Fibroblast of lung (primary cell): Measurements from ENCODE around the gene KMT2C. TPM values are rescaled to one million over a fixed set of nuclear protein-coding genes. Genes with fewer than 3 reads are reported as not detected.
"Not testable (repeated sequence)": the region's sequence is repeated elsewhere in the genome, so short reads cannot be mapped to it uniquely, and the experiment has no call there.

Experiments used
- DNase-seq, 2 donors: peaks; one replicate each; pipeline versions ENCODE4 v3.0.0 to v3.0.0-alpha.2; 2010; ENCODE audit warnings: low read depth in 2 of 2
- H2AFZ ChIP-seq: 2 replicates; pipeline ENCODE4 v1.5.1; 2012; ENCODE audit warnings: low read length, control low read depth, inconsistent platforms
- H3K27ac ChIP-seq: 2 replicates; pipeline ENCODE4 v1.5.1; 2011; ENCODE audit warnings: low read length, control low read depth; ENCODE audit not compliant: insufficient read depth
- H3K27me3 ChIP-seq: 2 replicates; pipeline ENCODE4 v1.5.1; 2011; ENCODE audit warnings: mild to moderate bottlenecking, low read length; ENCODE audit not compliant: control insufficient read depth, insufficient read depth
- H3K36me3 ChIP-seq: 2 replicates; pipeline ENCODE4 v1.5.1; 2011; ENCODE audit warnings: low read length; ENCODE audit not compliant: control insufficient read depth, insufficient read depth
- H3K4me1 ChIP-seq: 2 replicates; pipeline ENCODE4 v1.5.1; 2011; ENCODE audit warnings: low read length; ENCODE audit not compliant: control insufficient read depth, insufficient read depth; ENCODE audit errors: extremely low read depth
- H3K4me2 ChIP-seq: 2 replicates; pipeline ENCODE4 v1.5.1; 2011; ENCODE audit warnings: low read length, control low read depth; ENCODE audit not compliant: insufficient read depth; ENCODE audit errors: extremely low read depth
- H3K4me3 ChIP-seq, 4 experiments: fragments of 200-600 bp in 1 of 4; sonication (generic) in 1 of 4; replicated peaks in 1 of 4; 2 replicates each; pipeline ENCODE4 v1.5.1; 2011 to 2016; ENCODE audit warnings: low read length in 4 of 4, low read depth in 3 of 4, mild to moderate bottlenecking in 3 of 4, control low read depth in 2 of 4, inconsistent platforms in 1 of 4, mixed read lengths in 1 of 4; ENCODE audit not compliant: insufficient read depth in 1 of 4; ENCODE audit errors: control extremely low read depth in 1 of 4
- H3K79me2 ChIP-seq: 2 replicates; pipeline ENCODE4 v1.5.1; 2012; ENCODE audit warnings: mild to moderate bottlenecking, low read length, inconsistent platforms; ENCODE audit not compliant: control insufficient read depth, insufficient read depth
- H3K9ac ChIP-seq: 2 replicates; pipeline ENCODE4 v1.5.1; 2011; ENCODE audit warnings: mild to moderate bottlenecking, low read length, control low read depth; ENCODE audit not compliant: insufficient read depth
- H3K9me3 ChIP-seq: 2 replicates; pipeline ENCODE4 v1.5.1; 2012; ENCODE audit warnings: low read depth, low read length; ENCODE audit not compliant: control insufficient read depth, insufficient read depth
- H4K20me1 ChIP-seq: 2 replicates; pipeline ENCODE4 v1.5.1; 2011; ENCODE audit warnings: low read length; ENCODE audit not compliant: control insufficient read depth, insufficient read depth; ENCODE audit errors: extremely low read depth
- EZH2 ChIP-seq: IDR thresholded peaks from 2 replicates; pipeline ENCODE4 v1.5.1; 2012; ENCODE audit warnings: low read length, control low read depth, mild to moderate bottlenecking; ENCODE audit errors: missing control alignments
- polyA plus RNA-seq, 2 donors: library from polyadenylated mRNA; depleted of rRNA in 1 of 2; stranded (reverse) in 1 of 2; unstranded in 1 of 2; fragments of >200 nt; gene quantifications; 2 replicates each; pipeline ENCODE4 v1.2.1, GENCODE V29; 2011 to 2012; ENCODE audit warnings: missing spikeins in 1 of 2
- total RNA-seq: library from RNA; depleted of rRNA; stranded (reverse); fragments of >200 nt; gene quantifications from 2 replicates; pipeline ENCODE4 v1.2.1, GENCODE V29; 2014
- TF ChIP-seq, protein P1 (sequence below), 2 donors: IDR thresholded peaks in 1 of 2; conservative IDR thresholded peaks in 1 of 2; 1 replicate in 1 of 2; 2 replicates in 1 of 2; pipeline ENCODE4 v1.5.1; 2011 to 2012; ENCODE audit warnings: low read length in 2 of 2, control low read depth in 1 of 2, inconsistent platforms in 1 of 2, low read depth in 1 of 2, mild to moderate bottlenecking in 1 of 2

Gene KMT2C
- total and polyA plus RNA-seq, 2 donors (not counting 1 experiment from before 2014, with no cell fraction given), result 11.1 to 32.4 TPM

DNA sequence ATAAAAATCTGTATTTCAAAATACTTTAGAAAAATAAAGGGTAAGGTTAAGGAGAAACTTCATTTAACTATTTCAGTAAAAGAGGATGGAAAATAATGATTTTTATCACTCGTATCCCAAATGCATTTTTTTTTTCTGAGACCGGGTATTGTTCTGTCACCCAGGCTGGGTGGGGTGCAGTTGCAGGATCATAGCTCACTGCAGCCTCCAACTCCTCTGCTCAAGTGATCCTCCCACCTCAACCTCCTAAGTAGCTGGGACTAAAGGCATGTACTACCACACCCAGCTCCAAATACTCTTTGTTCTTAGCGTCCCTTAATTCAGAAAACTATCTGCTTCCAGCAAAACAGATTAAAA is 11.8 kb downstream of the KMT2C start:
- H3K9me3 ChIP-seq, result no peaks in the 10 kb centered on the region
- peaks cover 2% of the 10 kb centered on the region for H3K4me1 ChIP-seq
- H3K79me2 ChIP-seq, result peaks cover 86% of the 10 kb centered on the region
- no peak for DNase-seq
- H2AFZ ChIP-seq, result no peak overlapping the region
- no peak overlapping the region for H3K4me2 ChIP-seq
- H4K20me1 ChIP-seq, result peaks cover 3% of the 10 kb centered on the region
- H3K36me3 ChIP-seq, result no peaks in the 10 kb centered on the region
- H3K9ac ChIP-seq, result no peak overlapping the region
- no peaks in the 10 kb centered on the region for H3K27me3 ChIP-seq
- H3K27ac ChIP-seq, result no peak overlapping the region
- no peak overlapping the region for H3K4me3 ChIP-seq
- TF ChIP-seq EZH2, result no peak
- TF ChIP-seq, protein P1, sequence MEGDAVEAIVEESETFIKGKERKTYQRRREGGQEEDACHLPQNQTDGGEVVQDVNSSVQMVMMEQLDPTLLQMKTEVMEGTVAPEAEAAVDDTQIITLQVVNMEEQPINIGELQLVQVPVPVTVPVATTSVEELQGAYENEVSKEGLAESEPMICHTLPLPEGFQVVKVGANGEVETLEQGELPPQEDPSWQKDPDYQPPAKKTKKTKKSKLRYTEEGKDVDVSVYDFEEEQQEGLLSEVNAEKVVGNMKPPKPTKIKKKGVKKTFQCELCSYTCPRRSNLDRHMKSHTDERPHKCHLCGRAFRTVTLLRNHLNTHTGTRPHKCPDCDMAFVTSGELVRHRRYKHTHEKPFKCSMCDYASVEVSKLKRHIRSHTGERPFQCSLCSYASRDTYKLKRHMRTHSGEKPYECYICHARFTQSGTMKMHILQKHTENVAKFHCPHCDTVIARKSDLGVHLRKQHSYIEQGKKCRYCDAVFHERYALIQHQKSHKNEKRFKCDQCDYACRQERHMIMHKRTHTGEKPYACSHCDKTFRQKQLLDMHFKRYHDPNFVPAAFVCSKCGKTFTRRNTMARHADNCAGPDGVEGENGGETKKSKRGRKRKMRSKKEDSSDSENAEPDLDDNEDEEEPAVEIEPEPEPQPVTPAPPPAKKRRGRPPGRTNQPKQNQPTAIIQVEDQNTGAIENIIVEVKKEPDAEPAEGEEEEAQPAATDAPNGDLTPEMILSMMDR (conservative IDR thresholded peaks at IDR 0.05 in 1 of 2, IDR thresholded peaks at IDR 0.05 in 1 of 2; ENCODE audit: low read depth in 1 of 2, low read length in 2 of 2), result no peak

DNA sequence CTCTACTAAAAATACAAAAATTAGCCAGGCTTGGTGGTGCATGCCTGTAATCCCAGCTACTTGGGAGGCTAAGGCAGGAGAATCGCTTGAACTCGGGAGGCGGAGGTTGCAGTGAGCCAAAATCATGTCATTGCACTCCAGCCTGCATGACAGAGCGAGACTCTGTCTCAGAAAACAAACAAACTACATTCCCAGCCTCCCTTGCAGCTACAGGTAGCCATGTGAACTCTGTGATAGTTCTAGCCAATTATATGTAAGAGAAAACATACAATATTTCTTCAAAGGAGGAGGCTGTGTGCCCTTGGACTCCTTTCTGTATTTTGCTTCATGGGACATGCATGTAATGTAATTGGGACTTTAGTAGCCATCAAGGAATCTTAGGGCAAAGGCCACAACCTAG is 12.6 kb downstream of the KMT2C start:
- H2AFZ ChIP-seq, H3K27me3 ChIP-seq, H4K20me1 ChIP-seq, DNase-seq, H3K9ac ChIP-seq, H3K4me3 ChIP-seq, H3K27ac ChIP-seq, H3K36me3 ChIP-seq, H3K9me3 ChIP-seq, H3K4me1 ChIP-seq, H3K4me2 ChIP-seq: not testable (repeated sequence)
- H3K79me2 ChIP-seq, result peaks cover 86% of the 10 kb centered on the region

DNA sequence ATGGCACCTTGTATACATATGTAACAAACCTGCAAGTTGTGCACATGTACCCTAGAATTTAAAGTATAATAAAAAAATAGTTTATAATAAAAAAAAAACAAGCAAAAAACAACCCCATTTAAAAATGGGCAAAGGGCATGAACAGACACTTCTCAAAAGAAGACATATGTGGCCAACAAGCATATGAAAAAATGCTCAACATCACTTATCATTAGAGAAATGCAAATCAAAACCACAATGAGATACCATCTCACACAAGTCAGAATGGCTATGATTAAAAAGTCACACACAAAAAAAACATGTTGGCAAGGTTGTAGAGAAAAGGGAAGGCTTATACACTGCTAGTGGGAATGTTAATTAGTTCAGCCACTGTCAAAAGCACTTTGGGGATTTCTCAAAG is 14.9 kb downstream of the KMT2C start:
- H3K27me3 ChIP-seq, H3K9me3 ChIP-seq, H3K4me2 ChIP-seq, H2AFZ ChIP-seq, H3K9ac ChIP-seq, H4K20me1 ChIP-seq, H3K4me1 ChIP-seq, H3K27ac ChIP-seq, H3K4me3 ChIP-seq, H3K36me3 ChIP-seq: not testable (repeated sequence)
- peak in 1 of 2 donors; percentile 40 for DNase-seq
- peaks cover 81% of the 10 kb centered on the region for H3K79me2 ChIP-seq

DNA sequence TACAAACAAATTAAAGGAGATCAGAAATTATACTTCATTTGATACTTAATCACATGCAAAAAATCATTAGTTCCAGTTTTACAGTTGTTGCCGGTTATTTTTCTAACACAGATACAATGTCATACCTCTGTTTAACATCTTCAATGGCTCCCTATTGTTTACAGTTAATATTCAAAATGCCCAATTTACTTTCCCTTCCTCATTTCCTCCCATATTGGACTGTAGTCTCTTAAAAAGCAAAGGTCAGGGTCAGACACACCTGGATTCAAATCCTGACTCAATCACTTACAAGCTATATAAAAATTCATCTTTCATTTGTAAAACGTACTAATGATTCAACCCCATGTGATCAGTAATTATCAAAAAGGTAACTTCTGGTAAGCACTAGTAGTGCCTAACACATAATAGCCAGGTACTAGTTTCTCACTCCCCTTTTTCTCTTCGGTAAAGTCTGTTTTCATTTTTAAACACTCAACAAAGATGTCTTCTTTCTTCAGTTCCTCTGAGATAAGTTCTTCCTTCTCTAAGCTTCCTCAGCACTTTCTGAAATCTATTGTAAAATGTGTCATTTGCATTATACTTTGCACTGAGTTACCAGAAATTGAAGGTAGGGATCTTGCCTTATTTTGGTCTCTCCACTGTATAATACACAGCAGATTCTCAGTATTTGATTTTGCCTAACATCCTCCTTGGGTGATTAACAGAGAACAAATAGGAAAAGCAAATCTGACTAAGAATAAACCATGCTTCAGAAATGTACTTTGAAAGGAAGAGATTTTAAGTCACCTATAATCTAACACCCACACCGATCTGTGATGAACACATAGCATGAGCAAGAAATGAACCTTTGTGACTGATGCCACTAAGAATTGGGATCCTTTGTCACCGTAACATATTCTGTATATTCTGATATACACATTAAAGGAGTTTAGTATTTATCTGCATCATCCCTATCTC is 16.1 kb downstream of the KMT2C start:
- peaks cover 79% of the 10 kb centered on the region for H3K79me2 ChIP-seq
- no peak overlapping the region for H3K4me2 ChIP-seq
- H3K27me3 ChIP-seq, result no peaks in the 10 kb centered on the region
- no peak overlapping the region for H3K9ac ChIP-seq
- H2AFZ ChIP-seq, result no peak overlapping the region
- H3K4me3 ChIP-seq, result no peak overlapping the region
- no peaks in the 10 kb centered on the region for H3K9me3 ChIP-seq
- DNase-seq, result no peak
- TF ChIP-seq, protein P1 (conservative IDR thresholded peaks at IDR 0.05 in 1 of 2, IDR thresholded peaks at IDR 0.05 in 1 of 2; ENCODE audit: low read depth in 1 of 2, low read length in 2 of 2), result no peak
- no peak for TF ChIP-seq EZH2
- no peaks in the 10 kb centered on the region for H3K36me3 ChIP-seq
- no peaks in the 10 kb centered on the region for H3K4me1 ChIP-seq
- no peak overlapping the region for H3K27ac ChIP-seq
- H4K20me1 ChIP-seq, result no peaks in the 10 kb centered on the region
